ENCODE measurements around the gene CCNB2. TPM values are rescaled to one million over a fixed set of nuclear protein-coding genes. Genes with fewer than 3 reads are reported as not detected.

Gene CCNB2
- total and polyA plus RNA-seq, 2 donors (not counting 3 experiments of a cell fraction or from before 2014, with no cell fraction given) = 55.9 to 65.2 TPM

GRCh38 chr15:59154243-59154642 is 49.3 kb downstream of the CCNB2 start:
- no peak overlapping the region for H3K4me2 ChIP-seq (ENCODE audit: insufficient read depth, low read length)
- H3K79me2 ChIP-seq (ENCODE audit: control insufficient read depth, insufficient read depth, low read length) = no peaks in the 10 kb centered on the region
- no peak overlapping the region for H3K4me3 ChIP-seq (replicated peaks in 1 of 3; ENCODE audit: insufficient read depth in 1 of 3, low read depth in 1 of 3, low read length in 3 of 3)
- intact Hi-C loops (cut with micrococcal nuclease) (no loop called here), dilution Hi-C loops (cut with MboI; ENCODE audit: extremely low pct_ligation_motif_present, low sequenced_read_pairs) (no loop called here)
- no peaks in the 10 kb centered on the region for H3K27me3 ChIP-seq (ENCODE audit: control insufficient read depth in 2 of 2, insufficient read depth in 2 of 2, low read length in 2 of 2)
- no peaks in the 10 kb centered on the region for H3K9me1 ChIP-seq (replicated peaks; ENCODE audit: control insufficient read depth, extremely low read depth, insufficient read depth, low read length)
- DNase-seq (ENCODE audit: low read depth, low spot score) = no peak
- TF ChIP-seq FOS (IDR thresholded peaks at IDR 0.05; ENCODE audit: borderline replicate concordance, insufficient read depth, low read length) = no peak
- TF ChIP-seq EZH2 (IDR thresholded peaks at IDR 0.05; ENCODE audit: borderline replicate concordance, low read depth, low read length, severe bottlenecking) = no peak
- no peak for TF ChIP-seq MYC (IDR thresholded peaks at IDR 0.05; ENCODE audit: low read depth, low read length)
- TF ChIP-seq GATA2 (IDR thresholded peaks at IDR 0.05; ENCODE audit: insufficient read depth, insufficient read length, low read depth, low read length) = no peak
- no peak for TF ChIP-seq MAX (IDR thresholded peaks at IDR 0.05; ENCODE audit: insufficient read depth, insufficient read length)
- no peak for TF ChIP-seq CTCF (IDR thresholded peaks at IDR 0.05; ENCODE audit: extremely low read depth in 1 of 2, insufficient read depth in 1 of 2, low read depth in 1 of 2, low read length in 2 of 2)
- TF ChIP-seq POLR2AphosphoS5 (IDR thresholded peaks at IDR 0.05; ENCODE audit: insufficient read depth, low read depth, low read length) = no peak
- TF ChIP-seq POLR2A (IDR thresholded peaks at IDR 0.05; ENCODE audit: low read depth, low read length) = no peak
- TF ChIP-seq JUN (IDR thresholded peaks at IDR 0.05; ENCODE audit: borderline replicate concordance, insufficient read depth, insufficient read length, low read depth) = no peak
- no peak overlapping the region for H3K9ac ChIP-seq (replicated peaks; ENCODE audit: extremely low read depth, insufficient read depth, low read length)
- peaks cover 12 to 46% of the 10 kb centered on the region in 2 experiments for H3K36me3 ChIP-seq (ENCODE audit: control insufficient read depth in 2 of 2, extremely low read depth in 1 of 2, insufficient read depth in 2 of 2, low read length in 2 of 2)
- H3K27ac ChIP-seq (ENCODE audit: insufficient read depth, low read depth, low read length) = no peak overlapping the region
- H4K20me1 ChIP-seq (replicated peaks; ENCODE audit: control insufficient read depth, extremely low read depth, insufficient read depth, low read length) = no peaks in the 10 kb centered on the region
- no peak for FAIRE-seq
- H3K9me3 ChIP-seq (replicated peaks; ENCODE audit: control insufficient read depth, insufficient read depth, low read length) = no peaks in the 10 kb centered on the region
- POLR2A ChIA-PET = no interaction called here
- no peaks in the 10 kb centered on the region for H3K4me1 ChIP-seq (ENCODE audit: control insufficient read depth, extremely low read depth, insufficient read depth, low read length)
- CTCF ChIA-PET = interaction anchor here (1.0 to 1.2 kb wide), 2 partner anchors 263 to 340 kb away, joined by 3 to 4 read pairs; no protein-coding TSS in a partner anchor
- BruUV-seq (replicated peaks) = no TSS peak
- H2AFZ ChIP-seq (ENCODE audit: low read depth, low read length) = no peak overlapping the region

Measured in endothelial cell of umbilical vein (primary cell).